Measurements from ENCODE around the gene ADGRV1.
A peak's percentile ranks its signal among the peaks of the same experiment; 100 is the strongest.
"Not testable (repeated sequence)": the region's sequence is repeated elsewhere in the genome, so short reads cannot be mapped to it uniquely, and the experiment has no call there.

Gene ADGRV1

GRCh38 chr5:90740244-90740799, 181.7 kb downstream of the ADGRV1 start:
- H3K9ac ChIP-seq (ENCODE audit: insufficient read length, low read depth) = no peak overlapping the region
- TF ChIP-seq SUZ12 (IDR thresholded peaks at IDR 0.05; ENCODE audit: extremely low read depth, insufficient read depth, insufficient read length) (no peak), YY1 (IDR thresholded peaks at IDR 0.05; ENCODE audit: insufficient read depth, insufficient read length) (no peak), ZNF274 (IDR thresholded peaks at IDR 0.05; ENCODE audit: low read depth, low read length) (no peak)
- H3K4me1 ChIP-seq (ENCODE audit: insufficient read depth, insufficient read length) = no peaks in the 10 kb centered on the region
- no peaks in the 10 kb centered on the region for H3K27me3 ChIP-seq (ENCODE audit: insufficient read depth, insufficient read length)
- H3K36me3 ChIP-seq (ENCODE audit: insufficient read depth, insufficient read length, low read length) = no peaks in the 10 kb centered on the region
- no peak overlapping the region for H3K4me3 ChIP-seq (ENCODE audit: insufficient read length, low read depth)
- H3K9me3 ChIP-seq (ENCODE audit: insufficient read depth, low read length) = peaks cover 12% of the 10 kb centered on the region
- no peak for DNase-seq (ENCODE audit: low read depth, low spot score)

GRCh38 chr5:90741022-90741564, 182.5 kb downstream of the ADGRV1 start:
- Histone ChIP-seq H3K9ac (ENCODE audit: insufficient read length, low read depth) (no peak overlapping the region), H3K27me3 (ENCODE audit: insufficient read depth, insufficient read length) (no peaks in the 10 kb centered on the region), H3K4me3 (ENCODE audit: insufficient read length, low read depth) (no peak overlapping the region), H3K9me3 (ENCODE audit: insufficient read depth, low read length) (peaks cover 12% of the 10 kb centered on the region), H3K36me3 (ENCODE audit: insufficient read depth, insufficient read length, low read length) (no peaks in the 10 kb centered on the region), H3K4me1 (ENCODE audit: insufficient read depth, insufficient read length) (no peaks in the 10 kb centered on the region)
- DNase-seq (ENCODE audit: low read depth, low spot score) = no peak
- TF ChIP-seq YY1 (IDR thresholded peaks at IDR 0.05; ENCODE audit: insufficient read depth, insufficient read length) (no peak), SUZ12 (IDR thresholded peaks at IDR 0.05; ENCODE audit: extremely low read depth, insufficient read depth, insufficient read length) (no peak), ZNF274 (IDR thresholded peaks at IDR 0.05; ENCODE audit: low read depth, low read length) (no peak)

GRCh38 chr5:90746119-90746518, 187.5 kb downstream of the ADGRV1 start:
- no peaks in the 10 kb centered on the region for H3K36me3 ChIP-seq (ENCODE audit: insufficient read depth, insufficient read length, low read length)
- H3K27me3 ChIP-seq (ENCODE audit: insufficient read depth, insufficient read length) = no peaks in the 10 kb centered on the region
- no peaks in the 10 kb centered on the region for H3K9me3 ChIP-seq (ENCODE audit: insufficient read depth, low read length)
- H3K4me3 ChIP-seq (ENCODE audit: insufficient read length, low read depth) = no peak overlapping the region
- H3K9ac ChIP-seq (ENCODE audit: insufficient read length, low read depth) = no peak overlapping the region
- no peak for DNase-seq (ENCODE audit: low read depth, low spot score)
- TF ChIP-seq ZNF274 (IDR thresholded peaks at IDR 0.05; ENCODE audit: low read depth, low read length) (no peak), YY1 (IDR thresholded peaks at IDR 0.05; ENCODE audit: insufficient read depth, insufficient read length) (no peak), SUZ12 (IDR thresholded peaks at IDR 0.05; ENCODE audit: extremely low read depth, insufficient read depth, insufficient read length) (no peak)
- peaks cover 4% of the 10 kb centered on the region for H3K4me1 ChIP-seq (ENCODE audit: insufficient read depth, insufficient read length)

- Histone ChIP-seq H3K4me3 (ENCODE audit: insufficient read length, low read depth) (no peak overlapping the region), H3K4me1 (ENCODE audit: insufficient read depth, insufficient read length) (peaks cover 4% of the 10 kb centered on the region), H3K9me3 (ENCODE audit: insufficient read depth, low read length) (no peaks in the 10 kb centered on the region), H3K36me3 (ENCODE audit: insufficient read depth, insufficient read length, low read length) (no peaks in the 10 kb centered on the region), H3K27me3 (ENCODE audit: insufficient read depth, insufficient read length) (no peaks in the 10 kb centered on the region), H3K9ac (ENCODE audit: insufficient read length, low read depth) (no peak overlapping the region)
- TF ChIP-seq SUZ12 (IDR thresholded peaks at IDR 0.05; ENCODE audit: extremely low read depth, insufficient read depth, insufficient read length) (no peak), YY1 (IDR thresholded peaks at IDR 0.05; ENCODE audit: insufficient read depth, insufficient read length) (no peak), ZNF274 (IDR thresholded peaks at IDR 0.05; ENCODE audit: low read depth, low read length) (no peak)
- DNase-seq (ENCODE audit: low read depth, low spot score) = peak; percentile 2
Observed at GRCh38 chr5:90747175-90747574, 188.6 kb downstream of the ADGRV1 start.

GRCh38 chr5:90747693-90748092, 189.1 kb downstream of the ADGRV1 start:
- TF ChIP-seq YY1 (IDR thresholded peaks at IDR 0.05; ENCODE audit: insufficient read depth, insufficient read length) (no peak), SUZ12 (IDR thresholded peaks at IDR 0.05; ENCODE audit: extremely low read depth, insufficient read depth, insufficient read length) (no peak), ZNF274 (IDR thresholded peaks at IDR 0.05; ENCODE audit: low read depth, low read length) (no peak)
- DNase-seq (ENCODE audit: low read depth, low spot score) = peak; percentile 49
- H3K9me3 ChIP-seq (ENCODE audit: insufficient read depth, low read length) = no peaks in the 10 kb centered on the region
- H3K36me3 ChIP-seq (ENCODE audit: insufficient read depth, insufficient read length, low read length) = no peaks in the 10 kb centered on the region
- H3K4me3 ChIP-seq (ENCODE audit: insufficient read length, low read depth) = no peak overlapping the region
- H3K9ac ChIP-seq (ENCODE audit: insufficient read length, low read depth) = no peak overlapping the region
- H3K4me1 ChIP-seq (ENCODE audit: insufficient read depth, insufficient read length) = peaks cover 4% of the 10 kb centered on the region
- H3K27me3 ChIP-seq (ENCODE audit: insufficient read depth, insufficient read length) = no peaks in the 10 kb centered on the region

GRCh38 chr5:90759119-90759518, 200.5 kb downstream of the ADGRV1 start:
- H3K4me3 ChIP-seq (ENCODE audit: insufficient read length, low read depth) = no peak overlapping the region
- no peak for DNase-seq (ENCODE audit: low read depth, low spot score)
- no peak overlapping the region for H3K9ac ChIP-seq (ENCODE audit: insufficient read length, low read depth)

GRCh38 chr5:90767710-90768109, 209.1 kb downstream of the ADGRV1 start:
- H3K9me3 ChIP-seq (ENCODE audit: insufficient read depth, low read length) = peaks cover 8% of the 10 kb centered on the region; the same call in 1 of the 2 replicates
- no peak for DNase-seq (ENCODE audit: low read depth, low spot score)
- H3K4me3 ChIP-seq (ENCODE audit: insufficient read length, low read depth) = no peak overlapping the region
- no peaks in the 10 kb centered on the region for H3K4me1 ChIP-seq (ENCODE audit: insufficient read depth, insufficient read length)
- no peaks in the 10 kb centered on the region for H3K36me3 ChIP-seq (ENCODE audit: insufficient read depth, insufficient read length, low read length)
- TF ChIP-seq YY1 (IDR thresholded peaks at IDR 0.05; ENCODE audit: insufficient read depth, insufficient read length) = no peak
- no peak for TF ChIP-seq SUZ12 (IDR thresholded peaks at IDR 0.05; ENCODE audit: extremely low read depth, insufficient read depth, insufficient read length)
- TF ChIP-seq ZNF274 (IDR thresholded peaks at IDR 0.05; ENCODE audit: low read depth, low read length) = no peak
- no peak overlapping the region for H3K9ac ChIP-seq (ENCODE audit: insufficient read length, low read depth)
- no peaks in the 10 kb centered on the region for H3K27me3 ChIP-seq (ENCODE audit: insufficient read depth, insufficient read length)

More at GRCh38 chr5:90759119-90759518, 200.5 kb downstream of the ADGRV1 start:
- no peaks in the 10 kb centered on the region for H3K4me1 ChIP-seq (ENCODE audit: insufficient read depth, insufficient read length)
- TF ChIP-seq YY1 (IDR thresholded peaks at IDR 0.05; ENCODE audit: insufficient read depth, insufficient read length) (no peak), ZNF274 (IDR thresholded peaks at IDR 0.05; ENCODE audit: low read depth, low read length) (no peak), SUZ12 (IDR thresholded peaks at IDR 0.05; ENCODE audit: extremely low read depth, insufficient read depth, insufficient read length) (no peak)
- H3K9me3 ChIP-seq (ENCODE audit: insufficient read depth, low read length) = no peaks in the 10 kb centered on the region
- H3K36me3 ChIP-seq (ENCODE audit: insufficient read depth, insufficient read length, low read length) = no peaks in the 10 kb centered on the region
- no peaks in the 10 kb centered on the region for H3K27me3 ChIP-seq (ENCODE audit: insufficient read depth, insufficient read length)

GRCh38 chr5:90770006-90770541, 211.5 kb downstream of the ADGRV1 start:
- not testable (repeated sequence) for H3K27me3 ChIP-seq (ENCODE audit: insufficient read depth, insufficient read length); H3K9me3 ChIP-seq (ENCODE audit: insufficient read depth, low read length); H3K36me3 ChIP-seq (ENCODE audit: insufficient read depth, insufficient read length, low read length); H3K4me3 ChIP-seq (ENCODE audit: insufficient read length, low read depth); DNase-seq (ENCODE audit: low read depth, low spot score); H3K9ac ChIP-seq (ENCODE audit: insufficient read length, low read depth); H3K4me1 ChIP-seq (ENCODE audit: insufficient read depth, insufficient read length)
